H54 (cell line): ENCODE results near the gene BORCS5.
A peak's percentile ranks its signal among the peaks of the same experiment; 100 is the strongest.
"Not testable (repeated sequence)": the region's sequence is repeated elsewhere in the genome, so short reads cannot be mapped to it uniquely, and the experiment has no call there.

Experiments
- DNase-seq: peaks from one replicate; pipeline ENCODE4 v3.0.0; 2011; ENCODE audit warnings: low spot score, mixed read lengths; ENCODE audit not compliant: insufficient read length
- FAIRE-seq: peaks from 3 replicates; lab custom pipeline; 2011; peaks lifted over from hg19 to GRCh38; lab: Jason Lieb, UNC
- POLR2A ChIP-seq: IDR thresholded peaks from 2 replicates; pipeline ENCODE4 v1.6.1; 2011; ENCODE audit warnings: low read depth, mild to moderate bottlenecking, low read length

The BORCS5 gene

DNA sequence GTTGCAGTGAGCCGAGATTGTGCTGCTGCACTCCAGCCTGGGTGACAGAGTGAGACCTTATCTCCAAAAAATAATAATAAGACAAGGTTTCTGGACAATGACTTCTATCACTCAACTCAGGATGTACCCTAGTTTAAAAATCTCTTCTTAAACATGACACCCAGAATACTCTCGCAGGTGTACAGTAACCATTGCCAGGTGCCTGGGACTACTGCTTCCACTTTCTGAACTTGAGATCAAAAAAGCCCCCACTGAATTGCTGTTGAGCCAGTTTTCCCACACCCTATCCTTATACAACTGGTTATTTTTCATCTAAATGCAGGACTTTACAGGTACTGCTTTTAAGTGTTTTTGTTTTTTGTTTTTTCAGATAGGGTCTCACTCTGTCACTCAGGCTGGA, 36.3 kb downstream of the BORCS5 start:
- TF ChIP-seq POLR2A, result no peak
- DNase-seq (no peak), FAIRE-seq (no peak)

DNA sequence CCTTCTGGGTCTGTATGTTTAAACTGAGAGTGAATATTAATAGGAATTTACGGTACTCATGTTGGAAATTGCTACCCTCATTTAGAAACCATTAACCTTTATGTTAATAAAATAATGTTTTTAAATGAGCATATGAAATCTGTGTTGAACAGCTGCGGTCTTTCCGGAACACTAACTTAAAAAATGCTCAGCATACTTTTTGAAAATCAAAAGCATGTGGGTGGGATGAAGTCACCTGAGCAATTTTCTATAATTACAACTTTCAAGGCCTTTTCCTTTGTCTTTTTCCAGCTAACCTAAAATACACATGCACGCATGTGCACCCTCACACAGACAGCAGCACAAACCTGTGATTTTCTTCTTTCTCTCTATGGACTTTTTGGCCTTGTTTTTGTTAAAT, 39.8 kb downstream of the BORCS5 start:
- no peak for TF ChIP-seq POLR2A
- DNase-seq (no peak), FAIRE-seq (no peak)

DNA sequence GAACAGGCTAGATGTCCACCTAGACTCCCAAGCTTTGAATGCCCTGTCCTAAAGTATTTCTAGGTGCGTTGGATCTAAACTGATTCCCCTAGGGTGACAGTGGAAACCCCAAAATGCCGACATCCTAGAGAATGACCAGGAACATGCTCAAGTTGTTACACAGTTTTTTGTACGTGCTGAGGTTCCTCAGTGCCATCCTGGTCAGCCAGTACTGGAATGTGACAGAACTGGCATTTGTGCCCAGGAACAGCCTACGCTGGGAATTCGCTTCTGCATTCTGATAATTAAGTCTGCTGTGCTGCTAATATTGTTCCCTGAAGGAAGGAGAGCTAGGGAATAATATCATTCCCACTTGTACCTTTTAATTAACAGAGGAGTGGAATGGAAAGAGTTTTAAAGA, 40.3 kb downstream of the BORCS5 start:
- DNase-seq (no peak), FAIRE-seq (no peak)
- TF ChIP-seq POLR2A, result no peak

DNA sequence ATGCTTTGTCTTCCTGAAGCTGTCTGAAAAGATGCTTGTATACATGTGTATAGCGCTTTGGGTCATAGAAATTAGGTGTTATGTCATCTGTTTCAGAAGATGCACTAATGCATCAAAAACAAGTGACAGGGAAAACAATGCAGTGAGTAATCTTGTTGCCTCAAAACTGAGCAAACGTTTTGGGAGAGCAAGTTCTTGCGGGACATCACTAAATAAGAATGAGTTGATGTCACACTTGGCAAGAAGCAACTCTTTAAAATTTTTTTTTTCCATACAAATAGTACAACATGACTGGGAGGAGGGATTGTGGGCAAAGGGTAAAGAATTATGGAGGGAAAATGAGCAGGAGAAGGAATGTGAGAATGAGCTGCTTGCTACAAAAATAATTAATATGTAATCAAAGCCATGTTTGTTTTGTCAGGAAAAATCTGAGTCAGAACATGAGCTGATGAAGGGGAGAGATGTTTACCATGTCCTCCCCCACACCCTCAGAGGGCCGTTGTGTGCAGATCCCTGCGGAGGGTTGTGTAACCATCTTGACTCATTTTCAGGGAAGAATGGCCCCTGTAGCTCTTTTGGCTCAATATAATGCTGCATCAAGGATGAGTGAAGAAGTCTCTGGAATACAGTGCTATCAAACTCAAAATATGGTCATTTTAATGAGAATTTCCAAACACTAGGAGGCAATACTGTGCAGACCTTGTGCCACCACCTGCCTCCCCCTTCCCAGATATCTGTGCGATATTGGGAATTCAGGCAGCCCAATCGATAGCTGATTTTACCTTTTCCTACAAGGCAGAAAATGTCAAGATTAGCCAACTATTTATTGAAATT, 41.4 kb downstream of the BORCS5 start:
- TF ChIP-seq POLR2A, result no peak
- peak; percentile 57 for DNase-seq
- FAIRE-seq, result peak; percentile 97

DNA sequence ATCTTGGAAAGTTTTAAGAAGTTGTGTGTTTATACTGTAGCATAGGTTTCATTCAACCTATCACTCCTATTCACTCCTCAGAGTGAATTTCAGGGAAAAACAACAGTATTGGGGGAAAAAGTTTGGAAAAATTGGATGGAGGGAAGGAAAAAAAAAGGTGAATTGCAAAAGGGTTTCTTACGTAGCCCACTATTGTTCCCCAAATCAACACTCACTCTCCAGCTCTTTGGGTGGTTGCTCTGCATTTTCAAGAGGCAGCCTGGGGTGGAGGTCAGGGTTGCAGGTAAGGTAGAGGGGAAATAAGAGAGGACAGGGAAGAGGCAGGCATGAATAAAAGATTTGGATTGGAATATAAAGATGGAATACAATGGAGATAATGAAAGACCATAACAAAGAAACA, 42.3 kb downstream of the BORCS5 start:
- DNase-seq (no peak), FAIRE-seq (no peak)
- TF ChIP-seq POLR2A, result no peak

DNA sequence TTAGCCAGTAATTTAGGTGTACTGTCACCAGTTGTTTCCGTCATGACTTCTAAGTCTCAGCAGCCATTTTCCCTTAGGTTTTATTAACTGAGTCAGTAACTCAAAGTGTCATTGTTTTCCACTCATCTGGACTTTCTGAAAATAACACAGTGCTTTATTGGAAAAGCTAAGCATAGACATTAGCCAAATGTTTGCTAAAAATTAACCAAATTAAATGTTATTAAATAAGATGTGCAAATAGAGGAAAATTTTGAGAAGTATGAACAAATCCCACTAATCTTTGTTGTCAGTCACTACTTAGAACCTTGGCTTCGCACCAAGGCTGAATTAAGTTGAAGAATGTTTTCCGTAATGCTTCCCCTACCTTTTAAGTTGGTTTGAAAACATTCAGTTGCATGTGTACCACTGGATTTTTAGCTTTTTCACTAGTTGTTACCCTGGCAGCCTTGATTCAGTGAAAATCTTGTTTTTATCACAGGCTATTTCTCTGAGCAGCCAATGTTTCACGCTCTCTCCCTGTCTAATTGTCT, 43.0 kb downstream of the BORCS5 start:
- no peak for DNase-seq
- no peak for FAIRE-seq
- no peak for TF ChIP-seq POLR2A

DNA sequence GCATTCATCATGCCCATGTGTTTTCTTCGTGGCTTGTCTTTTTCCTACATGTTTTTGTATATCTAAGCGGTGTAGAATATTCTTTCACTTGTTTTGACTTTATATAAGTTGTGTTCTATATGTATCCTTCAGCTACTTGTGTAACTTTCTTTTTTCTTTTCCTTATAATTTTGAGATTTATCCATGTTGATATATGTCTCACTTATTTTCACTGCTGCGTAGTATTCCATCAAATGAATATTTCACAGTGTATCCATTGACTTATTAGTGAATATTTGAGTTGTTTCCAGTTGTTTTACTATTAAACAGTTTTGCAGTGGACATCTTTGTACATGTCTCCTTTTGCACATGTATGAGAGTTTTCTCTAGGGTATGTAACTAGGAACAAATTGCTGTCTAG, 43.9 kb downstream of the BORCS5 start:
- DNase-seq, result no peak
- FAIRE-seq, result no peak
- no peak for TF ChIP-seq POLR2A

DNA sequence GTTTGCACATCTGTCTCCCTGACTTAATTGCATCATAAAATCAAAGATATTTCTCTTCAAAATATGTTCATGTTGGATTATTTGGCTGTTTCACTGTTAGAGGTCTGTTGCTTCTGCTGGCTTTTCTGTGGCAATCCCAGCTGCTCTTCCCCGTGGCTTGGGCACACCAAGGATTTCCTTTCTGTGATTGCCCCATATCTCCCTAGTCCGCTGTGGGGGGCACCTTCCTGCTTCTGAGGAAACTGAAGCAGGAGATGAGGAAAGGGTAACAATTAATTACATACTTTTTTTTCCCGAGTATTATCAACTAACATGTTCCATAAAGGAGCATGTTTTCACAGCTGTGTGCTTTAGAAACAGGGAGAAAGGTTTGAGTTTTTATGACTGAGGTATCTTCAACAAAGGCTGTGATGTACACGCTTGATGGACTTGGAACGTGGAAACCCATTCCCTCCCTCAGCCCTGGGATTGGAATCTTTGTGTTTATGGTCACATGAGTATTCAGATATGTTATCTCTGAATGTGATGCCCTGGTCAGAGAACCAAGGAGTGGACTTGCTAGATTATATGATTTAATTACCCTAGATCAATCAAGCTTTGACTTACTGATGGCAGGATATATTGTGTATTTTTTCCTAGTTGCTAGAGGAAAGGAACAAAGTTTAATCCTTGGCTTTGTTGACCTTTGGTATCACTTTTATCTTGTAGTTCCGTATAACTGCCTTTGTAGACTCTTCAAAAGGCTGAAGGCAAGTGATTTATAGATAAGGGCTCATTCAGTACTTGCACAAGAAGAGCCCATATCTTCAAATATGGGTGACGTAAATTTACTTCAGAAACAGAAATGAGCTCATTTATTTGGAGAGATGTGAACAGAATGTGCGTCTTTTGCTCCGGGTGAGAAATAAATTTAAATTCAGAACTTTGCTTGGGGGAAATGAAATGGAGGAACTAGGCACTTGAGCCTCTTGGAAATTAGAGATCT, 46.7 kb downstream of the BORCS5 start:
- FAIRE-seq (no peak), DNase-seq (no peak)
- no peak for TF ChIP-seq POLR2A

DNA sequence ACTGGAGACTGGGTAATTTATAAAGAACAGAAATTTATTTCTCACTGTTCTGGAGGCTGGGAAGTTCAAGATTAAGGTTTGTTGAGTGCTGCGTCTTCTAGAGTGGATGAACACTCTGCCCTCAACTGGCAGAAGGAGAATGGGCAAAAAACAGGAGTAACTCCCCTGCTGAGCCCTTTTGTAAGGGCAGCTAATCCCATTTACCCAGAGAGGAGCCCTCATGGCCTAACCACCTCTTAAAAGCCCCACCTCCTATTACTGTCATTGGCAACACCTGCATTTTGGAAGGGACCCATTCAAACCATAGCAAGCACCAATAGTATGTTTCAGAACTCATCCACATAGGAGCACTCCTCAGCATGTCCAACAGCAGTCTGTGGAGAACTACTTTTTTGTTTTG, 47.4 kb downstream of the BORCS5 start:
- no peak for DNase-seq
- FAIRE-seq, result no peak
- no peak for TF ChIP-seq POLR2A

DNA sequence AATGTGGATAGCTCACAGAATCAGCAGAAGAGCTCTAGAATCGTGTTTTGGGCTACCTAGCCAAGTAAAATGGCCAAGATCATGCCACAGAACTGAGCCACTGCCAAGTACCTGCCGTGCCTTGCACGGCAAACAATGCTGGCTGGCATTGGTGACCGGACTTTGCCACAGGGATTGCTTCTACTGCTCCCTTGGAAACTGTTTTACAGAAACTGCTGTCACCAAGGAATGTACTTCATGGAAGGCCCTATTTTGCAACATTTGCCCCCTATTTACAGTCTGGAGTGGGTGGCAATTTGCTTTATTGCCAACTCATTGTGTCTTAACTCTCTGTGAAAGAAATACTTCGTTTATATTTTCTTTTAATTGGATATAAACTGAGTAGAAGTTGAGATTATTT, 49.0 kb downstream of the BORCS5 start:
- no peak for TF ChIP-seq POLR2A
- FAIRE-seq, result no peak
- no peak for DNase-seq

DNA sequence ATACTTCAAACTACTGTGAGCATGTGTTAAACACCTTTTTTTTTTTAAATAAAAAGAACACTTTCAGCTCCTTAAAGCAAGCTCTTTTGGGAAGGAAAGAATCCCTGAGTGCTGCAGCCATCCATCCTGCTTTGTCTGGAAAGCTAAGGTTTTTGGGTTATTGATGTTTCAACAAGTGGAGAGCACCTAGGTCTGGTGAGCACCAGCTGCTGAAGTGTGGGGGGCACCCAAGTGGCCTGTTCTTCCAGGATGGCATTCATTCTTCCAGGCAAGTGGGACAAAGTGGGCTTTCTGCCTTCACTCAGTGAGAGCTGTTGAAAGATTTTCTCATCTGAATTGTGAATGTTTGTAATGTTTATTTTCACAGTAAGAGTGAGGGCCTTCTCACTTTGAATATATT, 49.9 kb downstream of the BORCS5 start:
- TF ChIP-seq POLR2A, result no peak
- FAIRE-seq, result no peak
- no peak for DNase-seq

DNA sequence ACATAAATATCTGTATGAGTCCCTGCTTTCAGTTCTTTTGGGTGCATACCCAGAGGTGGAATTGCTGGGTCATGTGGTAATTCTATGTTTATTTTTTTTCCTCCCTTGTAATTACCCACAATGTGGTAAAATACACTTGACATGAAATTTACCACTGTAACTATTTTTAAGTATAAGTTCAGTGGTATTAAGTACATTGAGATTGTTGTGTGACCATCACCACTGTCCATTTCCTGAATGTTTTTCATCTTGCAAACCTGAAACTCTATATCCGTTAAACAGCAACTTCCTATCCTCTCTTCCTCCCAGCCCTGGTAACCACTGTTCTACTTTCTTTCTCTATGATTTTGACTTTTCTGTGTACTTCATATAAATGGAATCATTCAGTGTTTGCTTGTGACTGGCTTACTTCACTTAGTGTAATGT, 51.4 kb downstream of the BORCS5 start:
- no peak for TF ChIP-seq POLR2A
- no peak for FAIRE-seq
- DNase-seq, result no peak

DNA sequence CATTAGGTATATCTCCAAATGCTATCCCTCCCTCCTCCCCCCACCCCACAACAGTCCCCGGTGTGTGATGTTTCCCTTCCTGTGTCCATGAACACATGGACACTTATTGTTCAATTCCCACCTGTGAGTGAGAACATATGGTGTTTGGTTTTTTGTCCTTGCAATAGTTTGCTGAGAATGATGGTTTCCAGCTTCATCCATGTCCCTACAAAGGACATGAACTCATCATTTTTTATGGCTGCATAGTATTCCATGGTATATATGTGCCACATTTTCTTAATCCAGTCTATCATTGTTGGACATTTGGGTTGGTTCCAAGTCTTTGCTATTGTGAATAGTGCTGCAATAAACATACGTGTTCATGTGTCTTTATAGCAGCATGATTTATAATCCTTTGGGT, 52.5 kb downstream of the BORCS5 start:
- FAIRE-seq, result not testable (repeated sequence)

DNA sequence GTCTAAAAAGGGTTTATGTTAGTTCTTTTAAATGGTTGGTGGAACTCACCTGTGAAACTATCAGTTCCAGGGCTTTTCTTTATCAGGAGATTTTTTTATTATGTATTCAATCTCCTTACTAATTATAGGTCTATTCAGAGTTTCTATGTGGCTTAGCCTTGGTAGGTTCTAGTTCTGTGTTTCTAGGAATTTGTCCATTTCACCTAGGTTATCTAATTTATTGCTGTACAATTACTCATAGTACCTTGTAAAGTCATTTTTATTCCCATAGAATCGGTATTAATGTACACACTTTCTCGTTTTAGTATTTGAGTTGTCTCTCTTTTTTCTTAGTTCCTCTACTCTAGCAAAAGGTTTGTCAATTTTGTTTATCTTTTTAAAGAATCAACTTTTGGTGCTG, 59.0 kb downstream of the BORCS5 start:
- DNase-seq (no peak), FAIRE-seq (no peak)
- TF ChIP-seq POLR2A, result no peak

More for the DNA sequence above, 52.5 kb downstream of the BORCS5 start:
- not testable (repeated sequence) for DNase-seq

DNA sequence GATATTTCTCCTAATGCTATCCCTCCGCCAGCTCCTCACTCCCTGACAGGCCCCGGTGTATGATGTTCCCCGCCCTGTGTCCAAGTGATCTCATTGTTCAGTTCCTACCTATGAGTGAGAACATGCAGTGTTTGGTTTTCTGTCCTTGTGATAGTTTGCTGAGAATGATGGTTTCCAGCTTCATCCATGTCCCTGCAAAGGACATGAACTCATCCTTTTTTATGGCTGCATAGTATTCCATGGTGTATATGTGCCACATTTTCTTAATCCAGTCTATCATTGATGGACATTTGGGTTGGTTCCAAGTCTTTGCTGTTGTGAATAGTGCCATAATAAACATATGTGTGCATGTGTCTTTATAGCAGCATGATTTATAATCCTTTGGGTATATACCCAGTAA, 62.3 kb downstream of the BORCS5 start:
- not testable (repeated sequence) for DNase-seq, FAIRE-seq
